Spleen (tissue), 11 donors: ENCODE measurements around the gene S100A3. TPM values are rescaled to one million over a fixed set of nuclear protein-coding genes. Genes with fewer than 3 reads are reported as not detected.

Experiments
- DNase-seq: peaks from one replicate; pipeline ENCODE4 v3.0.0-alpha.2; 2020
- H3K27ac ChIP-seq, 8 donors: fragments of 200-600 bp; sonication (generic) in 7 of 8; 1 replicate in 4 of 8; 2 replicates in 4 of 8; pipeline versions ENCODE4 v1.5.0 to v1.8.0; 2016 to 2021; ENCODE audit warnings: inconsistent platforms in 4 of 8, mild to moderate bottlenecking in 4 of 8, moderate library complexity in 1 of 8
- H3K27me3 ChIP-seq, 7 donors: fragments of 200-600 bp; sonication (generic) in 6 of 7; replicated peaks in 1 of 7; 1 replicate in 4 of 7; 2 replicates in 3 of 7; pipeline versions ENCODE4 v1.5.0 to v1.8.0; 2016 to 2021; ENCODE audit warnings: inconsistent platforms in 3 of 7, mild to moderate bottlenecking in 1 of 7
- H3K36me3 ChIP-seq, 6 donors: fragments of 200-600 bp; sonication (generic) in 5 of 6; 1 replicate in 4 of 6; 2 replicates in 2 of 6; pipeline versions ENCODE4 v1.5.0 to v1.8.0; 2016 to 2021; ENCODE audit warnings: inconsistent platforms in 2 of 6
- H3K4me1 ChIP-seq, 6 donors: fragments of 200-600 bp; sonication (generic) in 5 of 6; 1 replicate in 3 of 6; 2 replicates in 3 of 6; pipeline versions ENCODE4 v1.5.0 to v1.8.0; 2016 to 2021; ENCODE audit warnings: inconsistent platforms in 3 of 6
- H3K4me3 ChIP-seq, 8 donors: fragments of 200-600 bp; sonication (generic) in 7 of 8; 1 replicate in 4 of 8; 2 replicates in 4 of 8; pipeline versions ENCODE4 v1.5.0 to v1.8.0; 2016 to 2021; ENCODE audit warnings: inconsistent platforms in 4 of 8, mild to moderate bottlenecking in 4 of 8, moderate library complexity in 2 of 8
- H3K9me3 ChIP-seq, 8 donors: fragments of 200-600 bp; sonication (generic) in 7 of 8; 1 replicate in 4 of 8; 2 replicates in 4 of 8; pipeline versions ENCODE4 v1.5.0 to v1.8.0; 2016 to 2021; ENCODE audit warnings: inconsistent platforms in 4 of 8
- POLR2A ChIP-seq, 3 donors: fragments of 450-650 bp; IDR thresholded peaks; one replicate each; pipeline ENCODE4 v1.5.1; 2017; ENCODE audit warnings: antibody characterized with exemption in 3 of 3, mild to moderate bottlenecking in 1 of 3
- POLR2AphosphoS5 ChIP-seq, 3 donors: sonication (generic); formaldehyde crosslinking; IDR thresholded peaks; one replicate each; pipeline ENCODE4 v1.5.1; 2017; ENCODE audit warnings: antibody characterized with exemption in 3 of 3
- WGBS, 5 donors: extraction: QIAGEN DNeasy Blood & Tissue Kit in 3 of 5; methylation state at CpG; one replicate each; pipeline versions ENCODE4 v1.1.5 to v1.1.7; 2013 to 2018; 5-methylcytosine and 5-hydroxymethylcytosine counted together
- intact Hi-C: fragments of 100-400 bp; cut with DNase I; formaldehyde crosslinking; loops from one replicate; pipeline ENCODE4 v1.15.0; 2023; ENCODE audit warnings: low total_unique reads
- polyA plus RNA-seq, 3 donors: library from polyadenylated mRNA; stranded (reverse); fragments of 200-250 nt; gene quantifications; one replicate each; pipeline ENCODE4 v1.2.1, GENCODE V29; 2013
- total RNA-seq, 7 donors: library from RNA; depleted of rRNA in 3 of 7; stranded (reverse); fragments of >200 nt in 3 of 7; fragmentation: NEBNext Ultra II Directional in 4 of 7; extraction: Animal tissue kit (Norgen Biotek cat#: 25700) in 4 of 7; gene quantifications; one replicate each; pipeline versions ENCODE4 v1.1.0 to v1.2.1, GENCODE V29; 2016 to 2021
- TF ChIP-seq, protein P1 (sequence below), 11 experiments: fragments of 200-600 bp in 7 of 11; fragments of 450-650 bp in 4 of 11; sonication (generic) in 4 of 11; IDR thresholded peaks in 8 of 11; conservative IDR thresholded peaks in 3 of 11; 1 replicate in 7 of 11; 2 replicates in 4 of 11; pipeline versions ENCODE4 v1.4.0 to v1.8.0; 2016 to 2021; ENCODE audit warnings: antibody characterized with exemption in 11 of 11, inconsistent platforms in 4 of 11, mild to moderate bottlenecking in 1 of 11
- donor health status: healthy with polysubstance abuse.
- donor health status: DM: no; HTN: no; CAD: no; lungs with moderate emphysema.
- donor health status: DM: no; HTN: no; CAD: no.
- donor health status: Bipolar disorder and iron deficiency.
- donor health status: healthy.
- donor health status: DM: no; HTN: no; CAD: no.
- donor health status: DM: yes; HTN: yes; CAD: no.

S100A3 gene
- total and polyA plus RNA-seq, 10 donors: 0.44 to 2.6 (median 1.2) TPM; not detected in 4

DNA sequence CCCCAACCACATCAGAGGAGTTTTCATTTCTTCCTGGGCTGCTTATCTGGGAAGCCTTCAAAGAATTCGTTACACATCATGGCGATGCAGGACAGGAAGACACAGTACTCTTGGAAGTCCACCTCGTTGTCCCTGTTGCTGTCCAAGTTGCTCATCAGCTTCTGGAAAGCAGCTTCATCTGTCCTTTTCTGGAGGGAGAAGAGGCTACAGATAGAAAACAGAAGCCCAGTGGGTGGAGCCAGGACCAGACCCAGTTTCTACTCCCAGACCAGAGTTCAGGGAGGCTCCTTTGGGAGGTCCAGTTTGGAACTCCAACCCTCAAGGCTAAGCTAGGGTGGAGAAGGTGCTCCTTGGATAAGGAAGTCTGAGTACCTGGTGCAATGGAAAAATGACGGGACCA, 5.3 kb downstream of the S100A3 start:
- Histone ChIP-seq H3K9me3 (no peaks in the 10 kb centered on the region), H3K36me3 (peaks cover 0 to 26% (median 0%) of the 10 kb centered on the region in 6 donors), H3K27me3 (no peaks in the 10 kb centered on the region), H3K4me1 (peaks cover 30 to 93% (median 78%) of the 10 kb centered on the region in 6 donors), H3K4me3 (peak overlapping the region in 3 of 8 donors; percentile 57 to 76 (median 60)), H3K27ac (peak overlapping the region in 6 of 8 donors; percentile 81 to 93 (median 86))
- peak; percentile 34 for DNase-seq
- intact Hi-C loops: no loop called here
- 77 to 87% (median 79%) methylated on average over 4 of the region's 4 CpGs for WGBS, 5 donors
- TF ChIP-seq, protein P1, sequence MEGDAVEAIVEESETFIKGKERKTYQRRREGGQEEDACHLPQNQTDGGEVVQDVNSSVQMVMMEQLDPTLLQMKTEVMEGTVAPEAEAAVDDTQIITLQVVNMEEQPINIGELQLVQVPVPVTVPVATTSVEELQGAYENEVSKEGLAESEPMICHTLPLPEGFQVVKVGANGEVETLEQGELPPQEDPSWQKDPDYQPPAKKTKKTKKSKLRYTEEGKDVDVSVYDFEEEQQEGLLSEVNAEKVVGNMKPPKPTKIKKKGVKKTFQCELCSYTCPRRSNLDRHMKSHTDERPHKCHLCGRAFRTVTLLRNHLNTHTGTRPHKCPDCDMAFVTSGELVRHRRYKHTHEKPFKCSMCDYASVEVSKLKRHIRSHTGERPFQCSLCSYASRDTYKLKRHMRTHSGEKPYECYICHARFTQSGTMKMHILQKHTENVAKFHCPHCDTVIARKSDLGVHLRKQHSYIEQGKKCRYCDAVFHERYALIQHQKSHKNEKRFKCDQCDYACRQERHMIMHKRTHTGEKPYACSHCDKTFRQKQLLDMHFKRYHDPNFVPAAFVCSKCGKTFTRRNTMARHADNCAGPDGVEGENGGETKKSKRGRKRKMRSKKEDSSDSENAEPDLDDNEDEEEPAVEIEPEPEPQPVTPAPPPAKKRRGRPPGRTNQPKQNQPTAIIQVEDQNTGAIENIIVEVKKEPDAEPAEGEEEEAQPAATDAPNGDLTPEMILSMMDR (IDR thresholded peaks at IDR 0.05 in 8 of 11, conservative IDR thresholded peaks at IDR 0.05 in 3 of 11): no peak
- TF ChIP-seq POLR2AphosphoS5 (IDR thresholded peaks at IDR 0.05) (no peak), POLR2A (IDR thresholded peaks at IDR 0.05) (no peak)

DNA sequence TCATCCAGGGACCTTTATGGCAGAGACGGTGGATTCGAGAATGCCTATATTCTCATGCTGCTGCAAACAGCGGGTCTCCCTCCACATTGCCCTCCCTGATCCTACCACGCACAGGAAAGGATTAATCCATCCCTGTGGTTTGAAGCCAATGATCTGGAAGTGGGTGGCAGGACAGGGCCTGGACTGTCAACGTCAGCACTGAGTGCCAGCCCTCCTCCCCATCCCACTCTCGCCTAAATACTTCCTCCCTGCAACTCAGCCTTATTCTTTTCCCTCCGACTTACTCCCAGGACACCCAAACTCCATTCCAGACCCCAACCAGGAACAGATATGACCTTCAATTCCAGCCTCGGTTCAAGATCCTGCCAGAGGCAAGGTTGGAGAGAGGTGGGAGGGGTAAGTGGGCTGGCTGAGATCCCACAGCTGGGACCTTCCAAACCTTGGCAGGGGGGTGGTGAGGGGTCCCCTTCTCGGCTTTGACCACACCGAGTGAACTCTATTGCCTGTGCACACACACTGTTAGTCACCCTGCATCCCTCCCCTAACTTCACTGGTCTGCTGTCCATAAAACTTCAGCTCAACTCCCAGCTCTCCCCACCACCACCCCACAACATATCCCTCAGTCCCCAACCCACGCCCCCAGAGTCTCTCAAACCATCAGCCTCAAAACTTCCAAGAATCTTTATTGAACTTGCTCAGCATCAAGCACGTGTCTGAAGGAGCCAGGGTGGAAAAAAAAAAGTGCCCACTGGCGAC, 5.9 kb downstream of the S100A3 start:
- intact Hi-C loops: no loop called here
- TF ChIP-seq POLR2AphosphoS5 (IDR thresholded peaks at IDR 0.05) (peak in 2 of 3 donors; percentile 15 to 26), POLR2A (IDR thresholded peaks at IDR 0.05) (no peak)
- TF ChIP-seq, protein P1 (IDR thresholded peaks at IDR 0.05 in 8 of 11, conservative IDR thresholded peaks at IDR 0.05 in 3 of 11): no peak
- peak; percentile 16 for DNase-seq
- no peaks in the 10 kb centered on the region for H3K9me3 ChIP-seq
- 66 to 80% (median 79%) methylated on average over 13 of the region's 13 CpGs for WGBS, 5 donors
- H3K36me3 ChIP-seq: peaks cover 0 to 26% (median 0%) of the 10 kb centered on the region in 6 donors
- H3K27me3 ChIP-seq: no peaks in the 10 kb centered on the region
- peak overlapping the region in 3 of 8 donors; percentile 57 to 76 (median 60) for H3K4me3 ChIP-seq
- H3K4me1 ChIP-seq: peaks cover 30 to 87% (median 74%) of the 10 kb centered on the region in 6 donors
- H3K27ac ChIP-seq: peak overlapping the region in 7 of 8 donors; percentile 46 to 93 (median 84)

DNA sequence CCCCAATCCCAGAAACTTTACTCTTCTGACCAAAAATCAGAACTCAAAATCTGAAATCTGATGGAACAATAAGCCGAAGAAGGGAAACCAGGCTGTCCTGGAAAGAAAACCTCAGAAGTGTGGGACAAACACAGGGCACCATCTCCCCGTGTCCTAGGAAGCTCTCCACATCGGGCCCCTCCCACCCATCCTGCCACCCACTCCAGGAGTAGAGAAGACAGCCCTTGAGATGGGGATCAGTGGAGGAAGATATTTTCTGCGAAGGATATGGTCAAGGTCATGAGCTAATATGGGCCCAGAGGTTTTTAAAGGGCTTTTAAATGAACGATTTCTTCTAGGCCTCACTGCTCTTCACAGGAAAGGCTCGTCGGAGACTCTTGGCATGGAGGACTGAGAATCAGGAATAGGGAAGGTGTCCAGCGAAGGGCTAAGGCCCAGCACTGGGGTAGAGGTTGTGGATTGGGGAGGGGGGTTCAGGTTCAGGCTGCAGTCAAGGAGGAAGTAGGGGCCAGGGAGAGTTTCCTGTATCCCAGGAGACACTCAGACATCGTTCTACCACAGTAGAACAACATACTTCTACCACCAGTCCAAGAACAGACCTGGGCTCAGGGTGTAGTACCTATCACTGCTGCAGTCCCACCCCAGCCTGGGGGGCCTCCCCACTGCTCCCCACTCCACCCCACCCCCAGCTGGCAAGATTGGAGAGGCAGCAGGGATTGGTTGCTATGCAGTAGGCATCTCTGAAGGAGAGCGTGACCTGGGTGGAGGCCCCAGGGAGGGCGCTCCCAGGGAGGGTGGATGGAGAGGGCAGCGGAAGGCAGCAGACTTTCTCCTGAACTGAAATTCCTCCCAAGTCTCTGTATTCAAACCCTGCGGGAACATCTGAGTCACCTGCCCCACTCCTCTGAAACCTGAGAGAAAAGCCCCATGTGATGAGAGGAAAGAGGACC, 7.1 kb downstream of the S100A3 start:
- peak overlapping the region in 7 of 8 donors; percentile 70 to 93 (median 84) for H3K27ac ChIP-seq
- H3K27me3 ChIP-seq: no peaks in the 10 kb centered on the region
- intact Hi-C loops: no loop called here
- TF ChIP-seq, protein P1 (IDR thresholded peaks at IDR 0.05 in 8 of 11, conservative IDR thresholded peaks at IDR 0.05 in 3 of 11): no peak
- TF ChIP-seq POLR2AphosphoS5 (IDR thresholded peaks at IDR 0.05) (no peak), POLR2A (IDR thresholded peaks at IDR 0.05) (no peak)
- WGBS, 5 donors: 65 to 75% (median 74%) methylated on average over 13 of the region's 13 CpGs
- no peaks in the 10 kb centered on the region for H3K9me3 ChIP-seq
- H3K36me3 ChIP-seq: peaks cover 0 to 26% (median 0%) of the 10 kb centered on the region in 6 donors
- peak; percentile 68 for DNase-seq
- H3K4me1 ChIP-seq: peaks cover 30 to 80% (median 71%) of the 10 kb centered on the region in 6 donors
- H3K4me3 ChIP-seq: peak overlapping the region in 1 of 8 donors; percentile 31
